Measurements from ENCODE around the gene AFAP1. TPM values are rescaled to one million over a fixed set of nuclear protein-coding genes. Genes with fewer than 3 reads are reported as not detected.
"Not testable (repeated sequence)": the region's sequence is repeated elsewhere in the genome, so short reads cannot be mapped to it uniquely, and the experiment has no call there.

Gene AFAP1
- total and polyA plus RNA-seq, 2 experiments from 2014 or later, result 10.5 to 31.9 TPM

GRCh38 chr4:7924570-7924969, 15.1 kb downstream of the AFAP1 start:
- Histone ChIP-seq H3K27ac (no peak overlapping the region), H3K9me3 (ENCODE audit: low read depth) (no peaks in the 10 kb centered on the region), H3K27me3 (no peaks in the 10 kb centered on the region), H3K36me3 (no peaks in the 10 kb centered on the region), H3K4me1 (ENCODE audit: low read depth) (no peaks in the 10 kb centered on the region), H3K4me3 (no peak overlapping the region)
- no peak for DNase-seq (ENCODE audit: low read depth in 1 of 2, low spot score in 1 of 2)
- TF ChIP-seq CTCF (IDR thresholded peaks at IDR 0.05; ENCODE audit: low read depth, low read length), result no peak

GRCh38 chr4:7924163-7924562, 15.5 kb downstream of the AFAP1 start:
- H3K27me3 ChIP-seq, result no peaks in the 10 kb centered on the region
- peak overlapping the region; percentile 1 for H3K27ac ChIP-seq
- DNase-seq (ENCODE audit: low read depth in 1 of 2, low spot score in 1 of 2), result no peak
- no peaks in the 10 kb centered on the region for H3K4me1 ChIP-seq (ENCODE audit: low read depth)
- TF ChIP-seq CTCF (IDR thresholded peaks at IDR 0.05; ENCODE audit: low read depth, low read length), result no peak
- H3K4me3 ChIP-seq, result no peak overlapping the region
- H3K36me3 ChIP-seq, result no peaks in the 10 kb centered on the region
- H3K9me3 ChIP-seq (ENCODE audit: low read depth), result no peaks in the 10 kb centered on the region

GRCh38 chr4:7922466-7922865, 17.2 kb downstream of the AFAP1 start:
- no peaks in the 10 kb centered on the region for H3K9me3 ChIP-seq (ENCODE audit: low read depth)
- H3K4me3 ChIP-seq, result no peak overlapping the region
- no peak overlapping the region for H3K27ac ChIP-seq
- no peaks in the 10 kb centered on the region for H3K4me1 ChIP-seq (ENCODE audit: low read depth)
- no peaks in the 10 kb centered on the region for H3K36me3 ChIP-seq
- no peak for DNase-seq (ENCODE audit: low read depth in 1 of 2, low spot score in 1 of 2)
- no peak for TF ChIP-seq CTCF (IDR thresholded peaks at IDR 0.05; ENCODE audit: low read depth, low read length)
- no peaks in the 10 kb centered on the region for H3K27me3 ChIP-seq

GRCh38 chr4:7918981-7919380, 20.7 kb downstream of the AFAP1 start:
- Histone ChIP-seq H3K36me3 (no peaks in the 10 kb centered on the region), H3K9me3 (ENCODE audit: low read depth) (no peaks in the 10 kb centered on the region), H3K4me1 (ENCODE audit: low read depth) (peaks cover 4% of the 10 kb centered on the region), H3K27me3 (no peaks in the 10 kb centered on the region), H3K4me3 (no peak overlapping the region), H3K27ac (peak overlapping the region; percentile 14)
- no peak for DNase-seq (ENCODE audit: low read depth in 1 of 2, low spot score in 1 of 2)
- no peak for TF ChIP-seq CTCF (IDR thresholded peaks at IDR 0.05; ENCODE audit: low read depth, low read length)

GRCh38 chr4:7918187-7918586, 21.5 kb downstream of the AFAP1 start:
- H3K9me3 ChIP-seq (ENCODE audit: low read depth); H3K27ac ChIP-seq; DNase-seq (ENCODE audit: low read depth in 1 of 2, low spot score in 1 of 2); H3K4me1 ChIP-seq (ENCODE audit: low read depth); H3K4me3 ChIP-seq; H3K27me3 ChIP-seq; H3K36me3 ChIP-seq: not testable (repeated sequence)

GRCh38 chr4:7917669-7918068, 22.0 kb downstream of the AFAP1 start:
- no peak for TF ChIP-seq CTCF (IDR thresholded peaks at IDR 0.05; ENCODE audit: low read depth, low read length)
- DNase-seq (ENCODE audit: low read depth in 1 of 2, low spot score in 1 of 2), result no peak
- no peaks in the 10 kb centered on the region for H3K36me3 ChIP-seq
- H3K4me3 ChIP-seq, result no peak overlapping the region
- no peaks in the 10 kb centered on the region for H3K9me3 ChIP-seq (ENCODE audit: low read depth)
- H3K27me3 ChIP-seq, result no peaks in the 10 kb centered on the region
- H3K4me1 ChIP-seq (ENCODE audit: low read depth), result peaks cover 4% of the 10 kb centered on the region
- H3K27ac ChIP-seq, result no peak overlapping the region

Measured in cardiac muscle cell (in vitro differentiated cells and primary cell).